ENCODE measurements around the gene SUV39H2. TPM values are rescaled to one million over a fixed set of nuclear protein-coding genes. Genes with fewer than 3 reads are reported as not detected.
"Not testable (repeated sequence)": the region's sequence is repeated elsewhere in the genome, so short reads cannot be mapped to it uniquely, and the experiment has no call there.

Gene SUV39H2
- total RNA-seq, 3 donors from 2014 or later, result 5.4 to 9.3 (median 7.3) TPM

- ATAC-seq (no peak), DNase-seq (no peak)
- no peaks in the 10 kb centered on the region for H3K4me1 ChIP-seq (ENCODE audit: low read depth)
- peaks cover 11% of the 10 kb centered on the region for H3K36me3 ChIP-seq (ENCODE audit: low read depth)
- intact Hi-C loops (cut with DNase I, micrococcal nuclease), result no loop called here
- TF ChIP-seq CTCF (IDR thresholded peaks at IDR 0.05), result no peak
- no peaks in the 10 kb centered on the region for H3K9me3 ChIP-seq
- H3K4me3 ChIP-seq, result no peak overlapping the region
Observed at GRCh38 chr10:14924013-14924412, 45.3 kb downstream of the SUV39H2 start.

GRCh38 chr10:14925268-14925667, 46.6 kb downstream of the SUV39H2 start:
- Histone ChIP-seq H3K9me3 (no peaks in the 10 kb centered on the region), H3K4me3 (no peak overlapping the region), H3K36me3 (ENCODE audit: low read depth) (peaks cover 8% of the 10 kb centered on the region), H3K4me1 (ENCODE audit: low read depth) (no peaks in the 10 kb centered on the region)
- intact Hi-C loops (cut with DNase I, micrococcal nuclease), result no loop called here
- no peak for ATAC-seq
- DNase-seq, result no peak
- no peak for TF ChIP-seq CTCF (IDR thresholded peaks at IDR 0.05)

- peaks cover 3% of the 10 kb centered on the region for H3K36me3 ChIP-seq (ENCODE audit: low read depth)
- intact Hi-C loops (cut with DNase I, micrococcal nuclease), result no loop called here
- peak in 1 of 3 donors; percentile 9 for DNase-seq
- ATAC-seq, result peak; percentile 88
- H3K4me1 ChIP-seq (ENCODE audit: low read depth), result no peaks in the 10 kb centered on the region
- no peak for TF ChIP-seq CTCF (IDR thresholded peaks at IDR 0.05)
- no peaks in the 10 kb centered on the region for H3K9me3 ChIP-seq
- no peak overlapping the region for H3K4me3 ChIP-seq
Observed at GRCh38 chr10:14926061-14926470, 47.4 kb downstream of the SUV39H2 start.

DNA sequence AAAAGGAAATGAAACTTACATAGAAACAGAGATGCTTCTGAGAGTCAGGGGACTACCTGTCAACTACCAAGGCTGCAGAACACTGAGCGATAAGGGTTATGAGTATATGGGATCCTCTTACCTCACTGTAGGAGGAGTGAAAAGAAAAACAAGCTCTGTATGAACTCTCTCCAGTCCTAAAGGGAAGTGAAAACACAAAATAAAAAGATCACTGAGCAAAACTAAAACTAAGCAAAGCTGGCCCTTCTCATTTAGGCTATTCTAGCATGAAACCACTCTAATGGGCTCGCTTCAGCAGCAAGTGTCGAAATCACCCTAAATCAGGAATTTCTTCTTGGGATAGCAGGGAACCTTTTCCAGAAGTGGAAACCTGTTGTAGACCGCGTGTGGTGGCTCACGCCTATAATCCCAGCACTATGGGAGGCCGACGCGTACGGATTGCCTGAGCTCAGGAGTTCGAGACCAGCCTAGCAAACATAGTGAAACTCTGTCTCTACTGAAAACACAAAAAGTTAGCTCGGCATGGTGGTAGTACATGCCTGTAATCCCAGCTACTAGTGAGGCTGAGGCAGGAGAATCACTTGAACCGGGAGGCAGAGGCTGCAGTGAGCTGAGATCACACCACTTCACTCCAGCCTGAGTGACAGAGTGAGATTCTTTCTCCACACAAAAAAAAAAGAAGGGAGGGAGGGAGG, 48.2 kb downstream of the SUV39H2 start:
- no peaks in the 10 kb centered on the region for H3K4me1 ChIP-seq (ENCODE audit: low read depth)
- no peaks in the 10 kb centered on the region for H3K36me3 ChIP-seq (ENCODE audit: low read depth)
- DNase-seq, result no peak
- peak; percentile 47 for ATAC-seq
- intact Hi-C loops (cut with DNase I, micrococcal nuclease), result no loop called here
- TF ChIP-seq CTCF (IDR thresholded peaks at IDR 0.05), result no peak
- H3K9me3 ChIP-seq, result no peaks in the 10 kb centered on the region
- no peak overlapping the region for H3K4me3 ChIP-seq

GRCh38 chr10:14930610-14931009, 51.9 kb downstream of the SUV39H2 start:
- Histone ChIP-seq H3K9me3 (no peaks in the 10 kb centered on the region), H3K36me3 (ENCODE audit: low read depth) (no peaks in the 10 kb centered on the region), H3K4me3 (no peak overlapping the region), H3K4me1 (ENCODE audit: low read depth) (no peaks in the 10 kb centered on the region)
- no peak for TF ChIP-seq CTCF (IDR thresholded peaks at IDR 0.05)
- DNase-seq, result no peak
- intact Hi-C loops (cut with DNase I, micrococcal nuclease), result no loop called here
- ATAC-seq, result no peak

GRCh38 chr10:14936584-14936983, 57.9 kb downstream of the SUV39H2 start:
- Histone ChIP-seq H3K36me3 (ENCODE audit: low read depth) (no peaks in the 10 kb centered on the region), H3K9me3 (no peaks in the 10 kb centered on the region), H3K4me1 (ENCODE audit: low read depth) (no peaks in the 10 kb centered on the region), H3K4me3 (no peak overlapping the region)
- ATAC-seq (no peak), DNase-seq (no peak)
- intact Hi-C loops (cut with DNase I, micrococcal nuclease), result no loop called here
- TF ChIP-seq CTCF (IDR thresholded peaks at IDR 0.05), result no peak

DNA sequence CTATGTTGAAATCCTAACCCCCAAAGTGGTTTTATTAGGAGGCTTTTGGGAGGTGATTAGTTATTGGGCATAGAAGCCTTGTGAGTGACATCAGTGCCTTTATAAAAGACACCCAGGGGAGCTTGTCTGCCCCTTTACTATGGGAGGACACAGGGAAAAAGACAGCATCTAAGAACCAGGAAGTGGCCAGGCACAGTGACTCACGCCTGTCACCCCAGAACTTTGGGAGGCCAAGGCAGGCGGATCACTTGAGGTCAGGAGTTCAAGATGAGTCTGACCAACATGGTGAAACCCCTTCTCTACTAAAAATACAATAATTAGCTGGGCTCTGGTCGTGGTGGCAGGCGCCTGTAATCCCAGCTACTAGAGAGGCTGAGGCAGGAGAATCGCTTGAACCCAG, 60.3 kb downstream of the SUV39H2 start:
- DNase-seq; H3K4me3 ChIP-seq; H3K4me1 ChIP-seq (ENCODE audit: low read depth); H3K36me3 ChIP-seq (ENCODE audit: low read depth); H3K9me3 ChIP-seq; intact Hi-C loops (cut with DNase I, micrococcal nuclease): not testable (repeated sequence)
- ATAC-seq, result peak; percentile 33

DNA sequence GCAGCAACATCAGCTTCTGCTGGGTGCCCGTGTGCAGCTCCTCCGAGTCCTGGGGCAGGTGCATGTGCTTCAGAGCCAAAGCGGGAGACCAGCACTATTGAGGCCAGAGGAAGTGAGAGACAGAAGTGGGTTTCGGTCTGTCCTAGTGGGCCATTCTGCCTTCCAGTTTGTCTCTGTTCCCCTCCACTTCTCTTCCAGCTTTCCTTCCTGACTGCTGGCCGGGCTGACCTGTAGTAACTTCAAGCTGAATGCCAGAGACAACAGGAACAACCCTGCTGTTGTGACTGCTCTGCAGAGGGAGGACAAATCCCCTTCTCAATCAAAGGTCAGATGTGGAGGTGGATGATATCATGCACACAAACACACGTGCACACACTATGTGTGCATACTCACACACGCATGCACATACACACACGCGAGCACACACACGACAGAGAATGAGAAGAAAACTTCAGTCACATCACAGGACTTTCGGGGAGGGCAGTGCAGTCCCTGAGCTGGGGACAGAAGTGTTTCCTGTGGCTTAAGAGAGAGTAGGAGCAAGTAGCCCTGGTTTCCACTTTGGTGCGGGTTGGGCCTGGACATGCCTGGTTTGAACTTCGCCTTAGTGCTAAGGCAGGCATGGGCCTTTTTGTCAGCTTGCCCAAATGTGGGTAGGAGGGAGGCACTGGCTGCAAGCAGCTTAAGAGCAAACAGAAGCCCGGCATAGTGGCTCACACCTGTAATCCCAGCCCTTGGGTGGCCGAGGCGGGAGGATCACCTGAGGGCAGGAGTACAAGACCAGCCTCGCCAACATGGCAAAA, 63.7 kb downstream of the SUV39H2 start:
- H3K9me3 ChIP-seq; H3K36me3 ChIP-seq (ENCODE audit: low read depth); H3K4me1 ChIP-seq (ENCODE audit: low read depth); intact Hi-C loops (cut with DNase I, micrococcal nuclease); H3K4me3 ChIP-seq; DNase-seq: not testable (repeated sequence)
- ATAC-seq, result peak; percentile 47

Measured in mucosa of descending colon (tissue), 3 donors.